NCI-H1048 (cell line): ENCODE measurements around the gene MRPL55.

Experiments
- DNase-seq: peaks from one replicate; lab custom pipeline; 2025; lab: John Stamatoyannopoulos, UW

The MRPL55 gene

GRCh38 chr1:228068359-228068758 is 40.7 kb downstream of the MRPL55 start:
- no peak for DNase-seq

DNA sequence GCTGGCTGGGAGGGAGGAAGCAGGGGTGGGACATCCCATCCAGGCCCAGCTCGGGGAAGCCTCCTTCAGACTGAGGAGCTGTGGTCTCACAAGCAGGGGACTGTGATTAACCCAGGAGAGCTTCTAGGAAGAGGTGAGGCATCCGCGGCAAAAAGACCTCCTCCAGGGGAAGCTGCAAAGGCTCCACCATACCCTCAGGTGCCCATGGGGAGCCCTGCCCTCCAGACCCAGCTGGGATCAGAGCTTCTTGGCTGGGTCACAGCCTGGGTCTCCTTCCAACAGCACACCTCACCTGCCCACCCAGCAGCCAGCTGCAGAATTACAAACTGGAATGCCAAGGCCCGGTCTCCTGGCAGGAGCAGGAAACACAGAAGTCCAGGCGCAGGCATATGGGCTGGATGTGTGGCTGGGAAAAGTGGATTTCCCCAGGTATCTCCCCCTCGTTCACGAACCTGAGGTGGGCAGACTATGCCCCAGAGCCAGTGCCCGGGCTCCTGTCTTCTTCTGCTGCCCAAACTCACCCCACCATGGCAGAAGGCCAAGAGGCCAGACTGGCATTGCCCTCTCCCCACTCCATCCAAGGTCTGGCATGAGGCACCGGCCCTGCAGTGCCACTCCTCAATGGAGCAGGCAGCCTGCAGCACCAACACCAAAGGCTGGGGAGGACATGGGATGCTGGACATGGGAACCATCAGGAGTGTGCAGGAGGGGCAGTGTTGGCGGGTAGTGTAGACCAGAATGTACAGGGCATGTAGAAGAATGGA is 42.0 kb downstream of the MRPL55 start:
- no peak for DNase-seq

DNA sequence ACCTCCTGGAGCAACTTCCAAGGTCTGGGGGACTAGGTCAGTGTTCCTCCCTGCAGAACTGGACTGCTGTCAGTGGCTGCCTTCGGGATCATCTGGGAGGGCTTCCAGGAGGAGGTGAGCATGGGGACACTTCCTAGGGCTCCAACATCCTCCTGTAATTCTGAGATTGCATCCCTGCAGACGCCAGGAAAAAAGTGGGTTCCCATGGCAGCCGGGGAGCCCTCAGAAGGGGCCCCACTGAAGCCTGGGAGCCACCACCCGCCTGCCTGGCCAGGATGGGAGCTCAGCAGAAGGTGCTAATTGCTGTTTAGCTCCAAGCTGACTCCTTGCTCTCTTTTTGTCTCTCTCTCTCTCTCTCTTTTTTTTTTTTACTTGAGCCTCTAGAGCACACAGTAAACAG is 42.7 kb downstream of the MRPL55 start:
- no peak for DNase-seq

DNA sequence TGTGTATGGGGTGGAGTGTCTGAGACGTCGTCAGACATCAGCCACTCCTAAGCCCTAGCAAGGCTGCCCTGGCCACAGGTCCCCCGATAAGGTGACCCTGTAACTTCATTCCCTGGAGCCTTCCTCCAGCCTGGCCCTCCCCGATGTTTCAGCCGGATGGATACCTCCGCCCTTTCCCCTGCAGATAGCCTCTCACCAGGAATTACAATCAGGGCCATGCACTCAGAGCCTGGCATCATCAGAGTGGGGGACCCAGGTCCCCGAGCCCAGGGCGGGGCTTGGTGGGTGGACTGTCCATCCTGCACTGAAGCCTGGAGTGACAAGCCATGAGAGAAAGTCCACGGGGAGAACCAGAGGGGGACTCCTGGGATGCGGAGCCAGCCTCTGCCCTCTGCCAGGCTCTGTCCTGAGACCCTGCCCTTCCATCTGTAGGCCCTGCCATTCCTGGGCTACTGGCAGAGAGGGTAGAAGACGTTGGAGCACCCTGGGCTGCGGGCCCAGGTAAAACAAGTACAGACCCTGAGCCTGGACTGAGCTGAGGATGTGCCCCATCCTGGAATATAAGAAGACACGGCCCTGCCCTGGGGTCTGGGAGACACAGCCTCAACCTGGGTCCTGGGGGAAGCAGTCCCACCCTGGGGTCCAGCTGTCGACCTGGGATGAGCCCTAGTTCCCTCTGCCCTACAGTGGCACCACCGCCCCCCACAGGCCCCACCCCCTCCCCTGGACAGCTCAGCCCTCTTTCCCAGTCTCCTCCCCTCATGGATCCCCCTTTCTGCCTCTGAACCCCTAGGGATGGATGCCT is 43.4 kb downstream of the MRPL55 start:
- no peak for DNase-seq

GRCh38 chr1:228064741-228065542 is 44.2 kb downstream of the MRPL55 start:
- DNase-seq, result no peak

DNA sequence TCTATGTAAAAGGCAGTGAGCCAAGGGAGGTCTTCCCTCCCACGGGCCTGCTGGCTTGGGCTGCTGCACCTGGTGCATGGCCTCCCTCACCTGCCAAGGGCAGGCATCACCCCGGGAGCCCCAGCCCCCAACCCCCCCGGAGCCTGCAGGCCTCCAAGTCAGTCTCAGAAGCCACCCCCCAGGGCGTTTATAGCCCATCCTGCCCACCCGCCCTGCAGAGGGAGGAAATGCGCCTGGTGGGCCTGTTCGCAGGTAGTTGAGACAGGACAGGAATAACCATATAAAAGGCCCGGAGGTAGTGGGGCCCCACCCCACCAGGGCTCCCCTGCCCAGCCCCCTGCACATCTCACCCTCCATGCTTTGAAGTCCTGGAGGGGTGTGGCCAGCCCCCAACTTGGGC is 44.8 kb downstream of the MRPL55 start:
- DNase-seq, result no peak

DNA sequence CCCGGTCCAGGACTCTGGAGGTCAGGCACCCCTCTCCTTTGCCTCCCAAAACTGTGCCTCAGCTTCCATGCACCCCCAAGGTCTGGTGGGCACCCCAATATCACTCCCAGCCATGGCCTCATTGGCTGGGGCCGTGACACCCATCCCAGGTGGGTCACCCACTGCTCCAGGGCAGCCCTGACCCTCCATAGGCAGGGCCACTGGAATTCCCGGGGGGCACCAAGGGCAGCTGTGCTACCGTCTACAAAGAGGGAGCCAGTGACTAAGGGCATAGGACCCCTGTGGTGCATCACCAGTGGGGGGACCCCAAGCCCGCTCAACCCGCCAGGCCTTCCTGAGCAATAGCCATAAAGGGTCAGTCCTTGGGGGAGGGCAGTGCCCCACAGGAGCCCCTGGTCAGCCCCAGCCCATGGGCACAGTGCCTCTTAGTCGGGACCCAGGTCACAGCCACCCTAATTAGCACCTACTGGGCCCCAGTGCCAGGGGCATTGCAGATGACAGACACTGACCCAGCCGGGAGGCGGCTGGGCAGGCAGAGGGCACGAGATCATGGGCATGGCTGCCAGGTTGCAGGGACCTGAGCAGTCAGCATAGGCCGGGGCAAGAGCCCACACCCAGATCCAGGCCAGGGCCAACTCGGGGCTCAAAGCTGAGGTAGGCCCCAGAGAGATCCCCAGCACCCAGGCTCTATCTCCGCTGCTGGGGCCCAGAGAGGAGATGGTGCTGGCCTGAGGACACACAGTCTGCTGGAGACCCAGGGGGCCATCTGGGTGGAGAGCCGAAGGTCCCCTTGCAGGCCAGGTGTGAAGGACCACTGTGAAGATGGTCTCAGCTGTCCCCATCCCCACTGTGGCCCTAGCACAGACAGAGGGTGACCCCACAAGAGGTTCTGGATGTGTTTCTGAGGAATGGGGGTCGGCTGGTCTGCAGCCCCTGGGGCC is 45.6 kb downstream of the MRPL55 start:
- no peak for DNase-seq

DNA sequence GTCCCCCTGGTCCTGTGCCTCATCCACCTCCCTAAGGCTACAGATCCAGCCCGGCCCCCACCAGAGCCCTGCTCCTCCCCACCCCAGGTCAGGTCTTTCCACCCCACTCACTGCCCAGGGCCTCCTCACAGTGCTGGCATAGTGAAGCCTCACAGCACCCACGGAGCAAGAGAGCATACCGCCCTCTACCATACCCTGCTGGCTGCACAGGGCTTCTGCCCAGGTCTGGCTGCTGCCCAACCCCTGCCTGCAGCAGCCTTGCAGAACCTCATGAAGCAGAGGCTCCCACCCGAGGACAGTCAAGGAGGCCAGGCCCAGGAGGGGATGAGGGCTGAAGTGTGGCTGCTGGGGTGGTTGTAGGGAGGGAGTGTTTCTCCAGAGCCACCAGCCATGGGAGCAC is 46.3 kb downstream of the MRPL55 start:
- no peak for DNase-seq

DNA sequence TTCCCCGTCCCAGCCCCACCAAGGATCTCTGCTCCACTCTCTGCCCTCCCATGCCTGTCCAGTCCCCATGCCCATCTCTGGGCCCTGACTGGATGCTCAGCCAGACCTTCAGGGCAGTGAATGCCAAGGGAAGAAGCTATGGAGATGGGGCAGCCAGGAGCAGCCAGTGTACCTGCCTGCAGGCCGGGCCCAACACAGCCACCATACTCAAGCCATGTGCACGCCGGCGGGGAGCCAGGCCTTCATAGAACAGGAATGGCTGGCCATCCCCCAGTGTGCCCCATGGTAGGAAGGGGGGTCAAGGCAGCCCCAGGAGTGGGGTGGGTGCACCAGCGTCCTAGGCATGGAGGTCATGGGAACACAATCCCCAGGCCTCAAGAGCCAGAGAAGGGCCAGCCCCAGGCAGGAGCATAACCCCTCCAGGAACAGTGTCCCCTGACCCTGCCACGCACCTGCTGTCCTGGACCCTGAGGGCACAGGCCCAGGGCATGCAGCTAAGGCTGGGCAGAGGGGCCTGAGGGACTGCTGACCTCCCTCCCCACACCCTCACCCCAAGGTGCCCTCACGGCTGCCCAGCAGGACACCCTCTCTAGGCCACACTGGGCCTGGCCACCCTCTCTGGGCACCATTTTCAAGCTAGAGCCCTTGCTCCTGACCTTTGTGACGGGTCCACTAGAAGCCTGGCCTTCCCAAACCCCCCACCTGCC is 46.9 kb downstream of the MRPL55 start:
- DNase-seq, result no peak

- no peak for DNase-seq
Measured at GRCh38 chr1:228061411-228062084, 47.6 kb downstream of the MRPL55 start.

- no peak for DNase-seq
Measured at GRCh38 chr1:228060458-228061190, 48.5 kb downstream of the MRPL55 start.

GRCh38 chr1:228059634-228060457 is 49.3 kb downstream of the MRPL55 start:
- DNase-seq, result peak; percentile 76

DNA sequence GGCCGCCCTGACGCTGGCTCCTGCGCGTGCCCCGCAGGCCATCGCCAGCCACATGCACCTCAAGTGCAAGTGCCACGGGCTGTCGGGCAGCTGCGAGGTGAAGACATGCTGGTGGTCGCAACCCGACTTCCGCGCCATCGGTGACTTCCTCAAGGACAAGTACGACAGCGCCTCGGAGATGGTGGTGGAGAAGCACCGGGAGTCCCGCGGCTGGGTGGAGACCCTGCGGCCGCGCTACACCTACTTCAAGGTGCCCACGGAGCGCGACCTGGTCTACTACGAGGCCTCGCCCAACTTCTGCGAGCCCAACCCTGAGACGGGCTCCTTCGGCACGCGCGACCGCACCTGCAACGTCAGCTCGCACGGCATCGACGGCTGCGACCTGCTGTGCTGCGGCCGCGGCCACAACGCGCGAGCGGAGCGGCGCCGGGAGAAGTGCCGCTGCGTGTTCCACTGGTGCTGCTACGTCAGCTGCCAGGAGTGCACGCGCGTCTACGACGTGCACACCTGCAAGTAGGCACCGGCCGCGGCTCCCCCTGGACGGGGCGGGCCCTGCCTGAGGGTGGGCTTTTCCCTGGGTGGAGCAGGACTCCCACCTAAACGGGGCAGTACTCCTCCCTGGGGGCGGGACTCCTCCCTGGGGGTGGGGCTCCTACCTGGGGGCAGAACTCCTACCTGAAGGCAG is 50.0 kb downstream of the MRPL55 start:
- DNase-seq, result no peak

- no peak for DNase-seq
Measured at GRCh38 chr1:228058172-228058948, 50.7 kb downstream of the MRPL55 start.
